HG03575 (cell line): Measurements from ENCODE around the gene VWA3B.
"Not testable (repeated sequence)": the region's sequence is repeated elsewhere in the genome, so short reads cannot be mapped to it uniquely, and the experiment has no call there.

Experiments used
- ATAC-seq: cut with Tn5 transposase; IDR thresholded peaks from one replicate; pipeline ENCODE4 v1.9.1; 2021; ENCODE audit not compliant: unreplicated experiment, insufficient number of reproducible peaks, low FRiP score; ENCODE audit errors: extremely low read depth

Gene VWA3B

DNA sequence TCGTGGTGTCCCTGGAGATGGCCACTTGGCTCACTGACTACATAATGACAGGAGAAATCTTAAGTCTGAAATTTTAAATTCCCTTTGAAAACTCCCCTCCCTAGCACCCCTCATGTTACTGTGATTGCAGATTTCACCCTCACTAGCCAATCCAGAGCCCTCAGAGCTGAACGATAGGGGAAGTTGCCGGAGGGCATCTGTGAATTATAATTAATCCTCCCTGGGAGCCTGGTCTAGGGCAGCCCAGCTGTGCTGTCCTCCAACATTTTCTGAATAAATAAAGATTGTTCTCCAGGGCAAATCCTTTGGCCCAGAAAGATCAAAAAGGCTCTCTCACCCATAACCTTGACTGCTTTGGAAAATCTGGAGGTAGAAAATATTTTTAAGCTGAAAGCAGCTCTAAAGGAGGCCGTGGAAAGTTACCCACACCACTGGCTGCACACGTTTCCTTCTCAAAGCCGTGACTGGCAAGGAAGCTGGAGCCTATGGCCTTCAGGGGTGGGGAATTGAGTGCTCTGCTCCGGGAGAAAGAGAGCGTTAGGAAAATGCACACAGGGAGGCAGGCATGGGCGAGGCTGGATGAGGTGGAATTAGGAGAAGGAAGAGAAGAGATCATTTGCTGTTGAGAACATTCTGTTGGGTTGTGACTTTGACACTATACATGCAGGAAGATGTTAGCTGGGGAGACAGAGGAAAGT lies 190.3 kb downstream of the VWA3B start:
- no peak for ATAC-seq

DNA sequence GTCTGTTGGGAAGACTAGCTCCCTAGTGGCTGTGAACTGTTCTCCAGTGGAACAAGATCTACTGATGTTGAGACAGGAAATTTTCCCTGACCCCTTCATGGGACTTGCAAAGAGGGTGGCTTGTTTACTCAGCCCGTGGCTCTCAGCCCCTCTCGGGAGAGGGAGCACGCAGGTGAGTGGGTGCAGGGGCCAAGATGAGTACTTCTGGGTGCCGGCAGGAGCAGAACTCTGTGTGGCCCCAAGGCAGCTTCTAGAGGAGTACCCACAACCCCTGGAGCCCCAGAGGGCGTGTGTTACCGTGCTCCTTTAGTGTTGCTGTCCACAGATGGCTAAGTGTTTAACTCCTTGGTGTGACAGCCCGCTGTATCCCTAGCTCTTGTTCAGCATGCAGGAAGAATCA lies 191.1 kb downstream of the VWA3B start:
- ATAC-seq = no peak

DNA sequence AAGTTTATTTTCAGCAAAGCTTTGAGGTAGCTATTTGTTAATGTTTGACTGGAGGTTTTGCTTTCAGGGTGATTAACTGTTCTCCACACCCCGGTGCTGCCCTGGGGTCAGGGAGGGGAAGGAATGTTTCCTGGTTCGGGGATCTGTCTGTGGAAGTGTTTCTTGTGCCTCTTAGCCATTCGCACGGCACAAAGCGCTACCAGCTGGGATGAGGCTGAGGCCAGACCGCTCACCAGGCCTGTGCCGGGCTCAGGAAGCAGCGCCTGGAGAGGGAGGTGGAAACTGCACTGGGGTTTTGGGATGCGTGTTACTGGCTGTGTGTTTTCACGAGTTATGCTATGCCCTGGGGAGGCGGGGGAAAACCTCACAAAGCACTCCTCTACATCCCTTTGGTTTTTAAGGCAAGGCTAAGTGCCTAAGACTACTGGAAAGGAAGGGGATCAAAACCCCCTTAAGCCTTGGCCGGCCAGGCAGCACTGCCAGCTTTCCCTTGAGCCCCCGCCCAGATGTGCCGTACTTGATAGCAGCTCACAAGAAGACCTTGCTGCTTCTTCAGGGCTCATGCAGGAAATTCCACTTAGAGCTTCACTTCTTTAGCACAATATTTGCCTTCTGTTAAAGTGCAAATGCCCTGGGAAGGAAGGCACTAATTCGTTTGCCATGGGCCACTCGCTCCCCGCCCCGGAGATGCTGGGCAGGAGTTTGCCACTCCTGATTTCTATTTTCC lies 193.6 kb downstream of the VWA3B start:
- ATAC-seq = no peak

DNA sequence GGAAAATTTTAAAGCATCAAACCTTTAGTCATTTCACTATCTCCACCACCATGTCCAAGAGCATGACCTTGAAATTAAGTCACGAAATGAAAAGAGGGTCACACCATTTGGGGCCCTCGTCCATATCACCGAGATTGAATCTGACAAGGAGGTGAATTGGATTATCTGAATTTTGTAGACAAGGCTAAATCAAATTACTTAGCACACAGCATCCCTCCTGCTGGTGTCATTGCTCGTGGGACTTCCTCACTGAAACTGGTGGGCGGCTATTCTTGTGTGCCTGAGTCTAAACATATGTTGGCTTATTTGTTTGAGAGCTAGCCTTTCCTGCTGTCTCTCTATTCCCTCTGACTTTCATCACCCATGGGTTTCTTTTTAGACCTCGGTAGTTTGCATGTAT lies 194.6 kb downstream of the VWA3B start:
- no peak for ATAC-seq

DNA sequence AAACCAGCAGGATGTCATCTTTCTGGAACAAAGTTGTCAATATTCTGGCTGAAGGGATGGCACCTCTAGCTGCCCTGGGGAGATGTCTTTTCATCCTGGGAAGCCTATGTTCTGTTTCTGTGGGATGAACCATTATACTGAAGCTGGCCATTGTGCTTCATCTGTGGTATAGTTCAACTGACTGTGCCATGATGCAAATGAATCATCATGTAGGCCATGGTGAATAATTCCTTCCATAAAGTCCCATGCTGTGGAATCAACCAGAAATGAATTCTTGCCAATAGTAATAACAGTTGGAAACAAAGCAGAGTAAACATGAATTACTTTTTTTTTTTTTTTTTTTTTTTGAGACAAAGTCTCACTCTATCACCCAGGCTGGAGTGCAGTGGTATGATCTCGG lies 195.1 kb downstream of the VWA3B start:
- no peak for ATAC-seq

DNA sequence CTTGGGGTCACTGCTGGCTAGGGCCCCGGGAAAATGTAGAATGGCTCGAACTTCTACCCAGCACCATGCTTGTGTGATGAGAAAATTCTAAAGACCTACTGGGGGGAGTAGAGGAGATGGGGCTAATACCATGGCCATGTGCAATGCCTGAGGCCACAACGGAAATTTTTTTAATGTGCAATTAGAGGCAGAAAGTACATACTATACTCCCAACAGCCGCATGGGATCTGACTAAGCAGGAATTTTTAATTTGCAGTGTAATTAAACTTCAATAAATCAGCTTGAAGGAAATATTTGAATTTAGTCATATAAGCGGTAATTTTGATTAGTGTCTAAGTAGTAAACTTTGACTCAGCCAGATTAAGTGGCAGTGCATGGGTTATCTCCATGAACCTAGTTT lies 206.1 kb downstream of the VWA3B start:
- no peak for ATAC-seq

DNA sequence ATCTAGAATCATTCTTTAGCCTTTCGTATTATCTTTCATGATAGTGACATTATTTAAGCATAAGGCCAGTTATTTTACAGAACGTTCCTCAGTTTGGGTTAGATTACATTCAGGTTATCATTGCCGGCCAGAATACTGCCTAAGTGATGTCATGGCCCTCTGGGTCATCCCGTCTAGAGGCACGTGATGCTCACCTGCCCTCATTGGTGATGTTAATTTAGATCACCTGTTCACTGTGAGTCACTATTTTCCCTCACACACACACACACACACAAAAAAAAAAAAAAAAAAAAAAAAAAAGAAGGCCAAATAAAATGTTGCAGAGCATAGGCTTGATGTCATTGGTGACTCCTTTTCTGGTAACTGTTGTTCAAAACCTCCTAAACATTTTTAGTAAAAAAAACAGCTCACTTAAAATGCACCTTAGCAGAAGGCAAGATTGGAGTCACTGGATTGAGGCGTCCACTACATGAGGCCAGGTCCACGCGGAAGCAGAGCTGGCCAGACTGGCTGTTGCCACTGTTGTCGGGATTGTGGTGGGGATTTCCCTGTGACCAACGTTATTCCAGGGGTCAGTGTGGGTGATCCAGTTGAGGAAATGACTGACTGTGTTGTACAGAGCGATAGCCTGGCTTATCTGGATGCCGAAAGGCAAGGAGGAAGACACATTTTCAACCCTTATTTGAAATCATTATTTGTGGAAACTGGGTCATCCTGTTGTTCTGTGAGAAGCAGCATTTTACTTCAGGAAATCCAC lies 207.1 kb downstream of the VWA3B start:
- ATAC-seq = no peak

DNA sequence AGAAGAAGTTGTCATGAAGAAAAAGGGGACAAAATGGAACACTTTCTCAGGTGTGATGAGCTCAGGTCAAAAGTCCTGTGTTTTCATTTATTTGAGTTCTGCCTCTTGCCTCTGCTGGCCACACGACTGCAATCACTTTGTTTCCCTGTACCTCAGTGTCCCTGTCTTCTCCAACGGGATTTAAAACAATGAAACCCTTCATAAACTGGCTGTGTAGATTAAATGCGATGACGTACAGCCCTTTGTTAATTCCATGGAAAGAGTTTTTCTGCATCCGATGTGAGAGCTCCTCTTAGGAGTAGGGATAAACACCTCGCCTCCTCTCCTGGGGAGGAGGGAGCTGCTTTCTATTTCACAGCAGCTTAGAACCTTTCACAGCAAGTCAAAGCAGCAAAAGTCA lies 207.7 kb downstream of the VWA3B start:
- no peak for ATAC-seq

DNA sequence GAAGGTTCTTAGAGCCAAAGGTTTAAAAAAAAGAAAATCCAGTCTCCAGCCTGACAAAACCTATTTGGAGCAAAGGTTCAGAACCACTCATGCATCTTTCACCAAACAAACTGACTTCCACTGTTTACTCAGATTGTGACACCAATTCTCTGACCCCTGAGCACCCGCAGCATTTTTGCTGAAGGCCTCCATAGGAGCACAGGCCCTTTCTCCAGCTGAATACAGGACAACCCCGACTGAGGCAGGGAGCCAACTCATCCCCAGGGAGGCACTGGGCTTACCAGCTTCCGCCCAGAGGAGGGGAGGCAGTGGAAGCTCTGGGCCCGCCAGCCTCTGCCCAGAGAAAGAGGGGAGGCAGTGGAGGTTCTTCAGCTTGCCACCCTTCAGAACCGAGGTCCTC lies 208.3 kb downstream of the VWA3B start:
- no peak for ATAC-seq

DNA sequence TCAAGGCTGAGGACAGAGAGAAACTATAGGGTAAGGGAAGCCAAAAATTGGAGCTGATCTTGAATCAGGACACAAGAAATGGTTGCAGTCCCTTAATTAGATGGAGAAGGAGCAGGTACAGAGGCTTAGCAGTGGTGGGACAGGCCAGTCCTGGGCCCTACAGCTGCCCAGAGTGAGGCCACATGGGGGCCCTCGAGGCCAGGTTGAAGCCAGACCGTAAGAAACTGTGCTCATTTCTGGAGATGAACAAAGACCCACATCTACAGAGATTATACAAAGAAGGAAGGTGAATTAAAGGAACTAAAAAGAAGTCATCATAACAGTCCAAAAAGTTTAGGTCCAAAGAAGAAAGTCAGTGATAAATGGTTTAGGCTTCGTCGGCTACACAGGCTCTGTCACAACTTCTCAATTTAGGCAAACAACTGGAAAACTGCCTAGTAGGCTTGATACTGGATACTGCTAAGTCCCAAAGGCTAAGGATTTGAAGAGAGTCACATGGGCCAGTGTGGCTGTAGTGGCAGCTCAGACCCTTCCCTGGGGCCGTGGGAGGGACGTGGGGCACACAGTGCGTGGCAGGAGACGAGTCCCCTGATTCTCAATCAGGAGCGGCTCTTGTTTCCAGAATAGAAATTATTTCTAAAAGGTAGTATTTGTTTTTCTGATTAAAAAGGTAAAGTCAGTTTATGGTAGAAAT lies 208.9 kb downstream of the VWA3B start:
- ATAC-seq = no peak

DNA sequence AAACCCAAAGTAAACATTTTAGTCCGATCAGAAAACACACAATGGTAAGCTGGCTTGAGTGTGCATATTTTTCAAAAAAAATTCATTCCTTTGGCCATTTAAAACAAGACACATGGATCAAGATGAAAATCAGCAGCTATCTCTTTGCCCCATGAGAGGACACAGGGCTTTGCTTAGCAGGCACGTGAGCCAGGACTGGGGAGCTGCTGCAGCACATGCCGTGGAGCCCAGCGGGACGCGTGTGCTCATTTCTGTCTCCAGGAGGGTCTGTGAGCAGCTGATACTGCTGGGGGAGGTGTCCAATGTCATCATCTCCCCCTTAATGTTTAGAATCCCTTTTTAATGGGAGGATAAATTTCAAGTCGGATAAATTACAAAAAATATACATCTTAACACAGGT lies 209.5 kb downstream of the VWA3B start:
- ATAC-seq = no peak

DNA sequence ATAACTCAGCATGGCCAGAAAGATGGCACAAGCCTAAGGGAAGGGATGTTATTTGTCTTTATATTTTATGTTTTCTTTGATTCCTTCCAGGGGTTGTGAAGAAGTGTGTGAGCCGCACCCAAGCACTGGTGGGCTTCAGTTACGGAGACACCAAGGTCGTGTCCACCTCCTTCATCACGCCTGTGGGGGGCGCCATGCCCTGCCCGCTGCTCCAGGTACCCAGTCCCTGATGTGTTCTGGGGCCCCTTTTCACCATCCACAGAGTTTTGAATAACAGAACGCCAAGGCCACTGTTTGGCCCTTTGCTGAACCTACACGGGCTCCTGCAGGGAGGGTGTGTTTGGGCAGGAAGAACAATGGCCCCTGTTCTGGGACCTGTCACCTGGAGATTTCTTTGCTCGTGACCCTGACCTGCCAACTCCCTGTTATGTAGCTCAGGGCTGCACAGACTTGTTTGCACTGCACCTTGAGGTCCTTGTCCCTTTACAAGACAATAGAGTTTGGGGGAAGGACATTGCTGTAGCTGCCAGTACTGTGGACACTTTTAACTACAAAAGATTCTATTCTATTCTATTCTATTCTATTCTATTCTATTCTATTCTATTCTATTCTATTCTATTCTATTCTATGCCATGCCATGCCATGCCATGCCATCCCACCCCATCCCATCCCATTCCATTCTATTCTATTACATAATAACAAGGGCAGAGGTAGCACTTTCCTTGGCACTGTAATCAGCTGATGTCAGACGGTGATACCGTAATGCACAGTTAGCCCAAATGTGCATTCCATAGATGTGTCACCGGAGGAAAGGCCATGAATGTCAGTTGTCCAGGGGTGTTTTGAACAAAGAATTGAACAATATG lies 211.1 kb downstream of the VWA3B start:
- ATAC-seq = no peak

DNA sequence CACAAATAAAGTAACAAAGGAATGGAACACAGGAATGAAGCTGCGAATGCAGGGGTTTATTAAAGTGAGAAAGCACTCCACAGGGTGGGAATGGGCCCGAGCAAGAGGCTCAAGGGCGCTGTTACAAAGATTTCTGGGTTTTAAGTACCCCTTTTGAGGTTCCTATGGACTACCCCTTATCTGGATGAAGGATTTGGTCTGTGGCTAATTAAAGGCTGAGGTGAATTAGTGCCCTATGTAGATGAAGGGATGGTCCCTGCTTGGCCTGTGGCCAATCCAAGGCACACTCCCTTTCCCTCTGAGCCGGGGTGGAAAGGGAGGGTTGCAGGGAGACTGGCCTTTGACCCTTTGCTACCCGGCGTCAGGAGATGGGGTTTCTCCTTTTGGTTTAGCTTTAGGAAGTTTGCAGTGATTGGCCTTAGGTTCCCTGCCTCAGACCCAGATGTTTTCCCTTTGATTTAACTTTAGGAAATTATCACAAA lies 211.8 kb downstream of the VWA3B start:
- no peak for ATAC-seq

DNA sequence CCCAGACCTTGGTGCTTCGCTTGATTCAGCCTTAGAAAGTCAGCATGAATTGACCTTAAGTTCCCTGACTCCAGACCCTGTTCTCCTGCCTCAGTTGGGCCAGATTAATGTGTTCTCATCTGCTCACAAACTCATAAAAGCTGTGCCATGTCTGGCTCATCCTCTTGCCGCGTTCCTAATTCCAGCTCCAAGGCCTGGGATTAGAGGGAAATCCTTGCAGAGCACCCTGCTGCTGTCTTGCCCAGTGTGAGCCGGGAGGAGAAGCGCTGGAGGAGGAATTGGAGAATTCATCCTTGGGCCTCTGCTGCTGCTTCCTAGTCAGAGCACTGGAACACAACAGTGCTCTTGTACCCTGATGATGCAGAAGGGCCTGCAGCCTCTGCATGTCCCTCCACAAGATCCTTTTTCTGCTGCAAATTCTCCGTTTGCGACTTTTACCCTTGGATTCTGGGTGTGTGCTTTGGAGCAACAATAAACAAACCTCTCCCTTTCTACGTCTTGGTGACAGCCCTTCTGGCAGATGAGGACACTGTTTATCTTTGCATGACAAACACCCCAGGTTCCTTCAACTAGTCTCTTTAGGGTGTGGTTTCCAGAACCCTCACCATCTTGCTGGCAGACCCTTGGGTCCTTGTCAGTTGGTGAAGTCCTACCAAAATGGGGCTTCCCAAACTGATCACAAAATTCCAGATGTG lies 212.4 kb downstream of the VWA3B start:
- ATAC-seq = no peak

DNA sequence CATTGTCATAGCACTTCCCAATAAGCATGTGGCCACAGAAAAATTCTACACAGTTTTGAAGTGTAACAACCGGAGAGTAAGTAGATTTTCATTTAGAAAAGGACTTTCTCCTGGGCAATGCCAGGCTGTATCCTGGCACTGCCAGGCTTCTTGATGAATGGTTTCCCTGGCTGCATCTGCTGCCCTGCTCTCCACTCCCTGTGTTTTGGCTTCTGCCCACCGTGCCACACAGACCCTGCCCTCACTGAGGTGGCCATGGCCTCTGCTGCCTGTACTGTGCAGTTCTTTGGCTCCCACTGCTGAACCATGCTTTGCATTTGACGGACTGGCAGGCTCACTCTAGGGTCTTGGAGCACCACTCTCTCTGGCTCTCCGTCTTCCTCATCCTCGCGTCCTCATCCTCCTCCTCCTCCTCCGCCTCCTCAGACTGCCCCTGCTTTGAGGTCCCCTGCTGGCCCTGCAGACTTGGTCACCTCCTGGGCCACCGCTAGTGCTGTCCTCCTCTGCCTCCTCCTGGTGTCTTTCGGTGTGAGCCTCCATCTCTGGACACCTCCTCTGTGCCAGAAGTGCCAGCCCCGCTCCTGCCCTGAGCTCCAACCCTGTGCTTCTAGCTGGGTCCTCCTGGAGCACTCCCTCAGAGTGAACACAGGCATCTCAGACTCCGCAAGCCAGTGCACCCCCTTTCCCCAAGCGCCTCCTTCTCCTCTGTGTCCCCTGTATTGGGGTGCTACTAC lies 213.3 kb downstream of the VWA3B start:
- no peak for ATAC-seq

DNA sequence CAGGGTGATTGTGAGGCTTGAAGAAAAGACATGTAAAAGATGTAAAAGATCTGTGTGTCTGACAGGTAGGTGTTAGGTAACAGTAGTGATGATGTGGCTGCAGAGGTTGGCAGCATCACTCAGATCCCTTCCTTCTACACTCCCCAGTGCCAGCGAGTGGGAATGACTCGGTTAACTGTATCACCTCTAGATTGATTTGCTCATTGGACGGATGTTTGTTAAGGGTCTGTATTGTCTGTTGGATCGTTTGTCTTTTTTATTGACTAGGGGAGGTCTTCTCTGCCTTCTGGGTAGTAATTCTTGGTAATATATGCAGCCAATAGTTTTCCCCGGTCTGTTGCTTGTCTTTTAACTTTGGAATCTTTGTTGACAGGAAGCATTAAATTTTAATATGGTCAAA lies 214.5 kb downstream of the VWA3B start:
- no peak for ATAC-seq

DNA sequence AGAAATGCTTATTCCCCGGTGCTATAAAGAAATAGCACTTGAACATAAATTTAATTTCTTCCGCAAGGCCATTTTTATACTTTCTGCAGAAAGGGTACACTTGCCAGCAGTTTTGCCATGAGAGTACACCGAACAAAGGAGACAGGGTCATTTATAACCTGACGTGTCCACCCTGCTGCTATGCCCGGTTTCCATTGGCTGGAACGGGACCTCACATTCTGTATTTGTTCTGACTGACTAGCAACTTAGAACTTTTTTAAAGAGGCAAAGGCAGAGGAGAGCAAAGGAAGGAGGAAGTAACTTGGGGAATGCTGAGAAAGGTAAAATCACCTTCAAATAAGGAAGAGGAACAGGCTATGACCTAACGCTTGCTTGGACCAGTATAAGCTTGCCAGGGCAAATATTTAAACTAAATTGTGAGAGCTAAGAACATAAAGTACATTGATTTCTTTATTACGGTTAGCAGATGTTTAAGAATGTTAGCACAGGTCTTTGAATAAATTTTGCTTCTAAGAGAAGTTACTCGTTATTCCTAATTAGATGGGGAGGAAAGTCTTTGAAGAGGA lies 220.2 kb downstream of the VWA3B start:
- not testable (repeated sequence) for ATAC-seq
